Rectal smooth muscle tissue (tissue), 1 donor: ENCODE data around the gene TMEM150A.

Experiments
- H3K27ac ChIP-seq: one replicate; pipeline ENCODE4 v1.7.0; 2013; ENCODE audit warnings: low read depth, low read length, inconsistent platforms
- H3K27me3 ChIP-seq: one replicate; pipeline ENCODE4 v1.7.0; 2013; ENCODE audit warnings: low read length; ENCODE audit not compliant: control insufficient read depth, insufficient read depth
- H3K36me3 ChIP-seq: one replicate; pipeline ENCODE4 v1.7.0; 2013; ENCODE audit warnings: low read length; ENCODE audit not compliant: control insufficient read depth, insufficient read depth
- H3K4me1 ChIP-seq: one replicate; pipeline ENCODE4 v1.7.0; 2013; ENCODE audit warnings: low read length; ENCODE audit not compliant: control insufficient read depth, insufficient read depth
- H3K4me3 ChIP-seq: one replicate; pipeline ENCODE4 v1.7.0; 2013; ENCODE audit warnings: low read length
- H3K9ac ChIP-seq: one replicate; pipeline ENCODE4 v1.7.0; 2013; ENCODE audit warnings: low read length

Gene TMEM150A

GRCh38 chr2:85548608-85548900 is 53.9 kb downstream of the TMEM150A start:
- no peak overlapping the region for H3K27ac ChIP-seq
- no peak overlapping the region for H3K4me3 ChIP-seq
- peaks cover 28% of the 10 kb centered on the region for H3K36me3 ChIP-seq
- no peaks in the 10 kb centered on the region for H3K27me3 ChIP-seq
- peaks cover 2% of the 10 kb centered on the region for H3K4me1 ChIP-seq
- no peak overlapping the region for H3K9ac ChIP-seq
